IMR-90 (cell line): ENCODE results near the gene PITPNC1. TPM values are rescaled to one million over a fixed set of nuclear protein-coding genes. Genes with fewer than 3 reads are reported as not detected.

ENCODE experiments used
- ATAC-seq: fragments of 200-7000 bp; cut with Tn5 transposase; 2 replicates; pipeline ENCODE4 v1.9.1; 2020; ENCODE audit warnings: low read depth, mild to moderate bottlenecking, moderate library complexity
- BruUV-seq: library from RNA; stranded (reverse); fragments of 400-500 nt; replicated peaks from 2 replicates; lab custom pipeline; 2021; lab: Mats Ljungman, UMichigan
- CTCF ChIA-PET: fragments of 300-600 bp; formaldehyde crosslinking; extraction: SDS; loops from one replicate; lab custom pipeline; 2021; ENCODE audit warnings: antibody characterized with exemption; lab: Yijun Ruan, JAX
- POLR2A ChIA-PET: fragments of 300-600 bp; sonication (Branson Sonifier 250); formaldehyde crosslinking; loops from one replicate; lab custom pipeline; 2022; ENCODE audit warnings: antibody characterized with exemption; ENCODE audit not compliant: unreplicated experiment; lab: Charles Lee
- DNase-seq: peaks from one replicate; pipeline ENCODE4 v3.0.0; 2013
- H2AFZ ChIP-seq: replicated peaks from 2 replicates; pipeline ENCODE3; 2013; ENCODE audit warnings: low read length, mild to moderate bottlenecking; ENCODE audit not compliant: poor library complexity
- H2AK5ac ChIP-seq: 2 replicates; pipeline ENCODE4 v1.6.1; 2013; ENCODE audit warnings: low read depth, low read length, inconsistent platforms
- H2AK9ac ChIP-seq: replicated peaks from 2 replicates; pipeline ENCODE3; 2013; ENCODE audit warnings: mild to moderate bottlenecking, low read depth, low read length, moderate library complexity; ENCODE audit not compliant: poor library complexity
- H2BK120ac ChIP-seq: 2 replicates; pipeline ENCODE4 v1.6.1; 2013; ENCODE audit warnings: low read depth, low read length, inconsistent platforms
- H2BK15ac ChIP-seq: 3 replicates; pipeline ENCODE4 v1.6.1; 2013; ENCODE audit warnings: low read depth, low read length, inconsistent platforms
- H2BK20ac ChIP-seq: 2 replicates; pipeline ENCODE4 v1.6.1; 2013; ENCODE audit warnings: low read depth, mild to moderate bottlenecking, inconsistent platforms, low read length, moderate library complexity
- H2BK5ac ChIP-seq: 2 replicates; pipeline ENCODE4 v1.6.1; 2013; ENCODE audit warnings: mild to moderate bottlenecking, low read depth, low read length, inconsistent platforms; ENCODE audit not compliant: poor library complexity, severe bottlenecking
- H3K14ac ChIP-seq: replicated peaks from 2 replicates; pipeline ENCODE4 v1.6.1; 2013; ENCODE audit warnings: low read depth, low read length, inconsistent platforms
- H3K18ac ChIP-seq: 2 replicates; pipeline ENCODE4 v1.6.1; 2013; ENCODE audit warnings: low read depth, low read length, control low read depth
- H3K23ac ChIP-seq: 2 replicates; pipeline ENCODE4 v1.6.1; 2013; ENCODE audit warnings: low read depth, low read length, inconsistent platforms
- H3K27ac ChIP-seq: 2 replicates; pipeline ENCODE4 v1.5.1; 2013; ENCODE audit warnings: mild to moderate bottlenecking, control low read depth, low read length; ENCODE audit not compliant: insufficient read depth
- H3K27me3 ChIP-seq: 2 replicates; pipeline ENCODE4 v1.6.1; 2013; ENCODE audit warnings: low read length; ENCODE audit not compliant: control insufficient read depth, insufficient read depth
- H3K36me3 ChIP-seq: 2 replicates; pipeline ENCODE4 v1.6.1; 2013; ENCODE audit warnings: low read length, mixed read lengths; ENCODE audit not compliant: control insufficient read depth, insufficient read depth
- H3K4ac ChIP-seq: 2 replicates; pipeline ENCODE4 v1.6.1; 2013; ENCODE audit warnings: low read depth, low read length, inconsistent platforms
- H3K4me1 ChIP-seq: 2 replicates; pipeline ENCODE4 v1.6.1; 2013; ENCODE audit warnings: low read length, mixed read lengths; ENCODE audit not compliant: control insufficient read depth, insufficient read depth
- H3K4me2 ChIP-seq: 2 replicates; pipeline ENCODE4 v1.6.1; 2013; ENCODE audit warnings: low read depth, mild to moderate bottlenecking, control low read depth, low read length, moderate library complexity
- H3K4me3 ChIP-seq: 2 replicates; pipeline ENCODE4 v1.5.1; 2013; ENCODE audit warnings: low read depth, mild to moderate bottlenecking, control low read depth, low read length, moderate library complexity; ENCODE audit not compliant: insufficient read depth
- H3K56ac ChIP-seq: 2 replicates; pipeline ENCODE4 v1.6.1; 2013; ENCODE audit warnings: low read length, inconsistent platforms; ENCODE audit not compliant: insufficient read depth; ENCODE audit errors: extremely low read depth
- H3K79me1 ChIP-seq, 2 experiments: 2 replicates each; pipeline ENCODE4 v1.6.1; 2013; ENCODE audit warnings: low read length in 2 of 2, inconsistent platforms in 1 of 2, low read depth in 1 of 2
- H3K9ac ChIP-seq: 2 replicates; pipeline ENCODE4 v1.6.1; 2013; ENCODE audit warnings: low read depth, low read length, control low read depth
- H3K9me1 ChIP-seq: 2 replicates; pipeline ENCODE4 v1.6.1; 2013; ENCODE audit warnings: low read length, inconsistent platforms; ENCODE audit not compliant: insufficient read depth
- H3K9me3 ChIP-seq: 2 replicates; pipeline ENCODE4 v1.6.1; 2013; ENCODE audit warnings: low read length; ENCODE audit not compliant: control insufficient read depth, insufficient read depth
- H4K20me1 ChIP-seq: 2 replicates; pipeline ENCODE4 v1.6.1; 2013; ENCODE audit warnings: low read length, inconsistent platforms; ENCODE audit not compliant: insufficient read depth
- H4K5ac ChIP-seq: 2 replicates; pipeline ENCODE4 v1.6.1; 2013; ENCODE audit warnings: mild to moderate bottlenecking, low read depth, low read length, control low read depth
- H4K8ac ChIP-seq, 2 experiments: 2 replicates each; pipeline ENCODE4 v1.6.1; 2013; ENCODE audit warnings: low read depth in 2 of 2, low read length in 2 of 2, control low read depth in 1 of 2, inconsistent platforms in 1 of 2
- H4K91ac ChIP-seq: 2 replicates; pipeline ENCODE4 v1.6.1; 2013; ENCODE audit warnings: low read depth, low read length, inconsistent platforms; ENCODE audit not compliant: insufficient read depth
- BHLHE40 ChIP-seq: fragments of 150-350 bp; IDR thresholded peaks from 2 replicates; pipeline ENCODE4 v1.6.1; 2016; ENCODE audit warnings: mild to moderate bottlenecking, low read depth, low read length
- CHD1 ChIP-seq: IDR thresholded peaks from 2 replicates; pipeline ENCODE4 v1.6.1; 2012; ENCODE audit warnings: low read depth, low read length, improper control_type of control experiment
- CTCF ChIP-seq: conservative IDR thresholded peaks from 2 replicates; pipeline ENCODE4 v1.5.1; 2012; ENCODE audit warnings: mild to moderate bottlenecking, low read depth, low read length, improper control_type of control experiment
- FOS ChIP-seq: fragments of 150-350 bp; IDR thresholded peaks from 2 replicates; pipeline ENCODE4 v1.6.1; 2016; ENCODE audit warnings: low read depth, low read length
- MAFK ChIP-seq: IDR thresholded peaks from 2 replicates; pipeline ENCODE4 v1.6.1; 2012; ENCODE audit warnings: low read depth, low read length, improper control_type of control experiment
- MAZ ChIP-seq: IDR thresholded peaks from 2 replicates; pipeline ENCODE4 v1.6.1; 2012; ENCODE audit warnings: low read depth, mild to moderate bottlenecking, low read length, improper control_type of control experiment, moderate library complexity, borderline replicate concordance
- MXI1 ChIP-seq: IDR thresholded peaks from 2 replicates; pipeline ENCODE4 v1.6.1; 2012; ENCODE audit warnings: low read depth, mild to moderate bottlenecking, low read length, moderate library complexity, borderline replicate concordance
- NFE2L2 ChIP-seq: fragments of 150-350 bp; IDR thresholded peaks from 2 replicates; pipeline ENCODE4 v1.6.1; 2016; ENCODE audit warnings: low read depth, mild to moderate bottlenecking, low read length
- POLR2A ChIP-seq: IDR thresholded peaks from 2 replicates; pipeline ENCODE4 v1.6.1; 2012; ENCODE audit warnings: mild to moderate bottlenecking, low read depth, low read length
- RAD21 ChIP-seq: IDR thresholded peaks from 2 replicates; pipeline ENCODE4 v1.6.1; 2012; ENCODE audit warnings: low read length, improper control_type of control experiment
- RCOR1 ChIP-seq: IDR thresholded peaks from 2 replicates; pipeline ENCODE4 v1.6.1; 2012; ENCODE audit warnings: mild to moderate bottlenecking, low read length, improper control_type of control experiment; ENCODE audit not compliant: insufficient replicate concordance
- RFX5 ChIP-seq: IDR thresholded peaks from 2 replicates; pipeline ENCODE4 v1.8.0; 2012; ENCODE audit warnings: low read depth, mild to moderate bottlenecking, low read length, moderate library complexity
- SMC3 ChIP-seq: fragments of 150-350 bp; IDR thresholded peaks from 2 replicates; pipeline ENCODE4 v1.6.1; 2016; ENCODE audit warnings: low read depth, mild to moderate bottlenecking, antibody characterized with exemption, low read length, moderate library complexity
- USF2 ChIP-seq: fragments of 150-350 bp; IDR thresholded peaks from 2 replicates; pipeline ENCODE4 v1.6.1; 2017; ENCODE audit warnings: mild to moderate bottlenecking, antibody characterized with exemption, low read length, low read depth
- WGBS, 2 experiments: methylation state at CpG; one replicate each; pipeline versions ENCODE4 v1.1.5 to v1.1.7; 2013; ENCODE audit warnings: missing lambda C conversion rate in 2 of 2; ENCODE audit not compliant: insufficient read length in 1 of 2; ENCODE audit errors: extremely low coverage in 2 of 2; 5-methylcytosine and 5-hydroxymethylcytosine counted together
- dilution Hi-C: fragments of 300-500 bp; cut with HindIII; formaldehyde crosslinking; loops from one replicate; pipeline ENCODE4 v1.14.3; 2018; ENCODE audit warnings: low sequenced_read_pairs; ENCODE audit not compliant: unreplicated experiment
- in situ Hi-C: fragments of 300-500 bp; cut with MboI; formaldehyde crosslinking; loops from 3 replicates; pipeline ENCODE4 v1.14.3; 2019; ENCODE audit warnings: low sequenced_read_pairs, inconsistent platforms, mixed read lengths
- intact Hi-C: fragments of 100-400 bp; cut with micrococcal nuclease; formaldehyde crosslinking; loops from 2 replicates; pipeline ENCODE4 v1.10.0; 2022
- polyA plus RNA-seq, 3 experiments: library from polyadenylated mRNA; depleted of rRNA; stranded (reverse); fragments of >200 nt; gene quantifications; 2 replicates each; pipeline ENCODE4 v1.2.3, GENCODE V29; 2012; ENCODE audit warnings: low replicate concordance in 1 of 3
- total RNA-seq: library from RNA; depleted of rRNA; stranded (reverse); fragments of >200 nt; gene quantifications from 2 replicates; pipeline ENCODE4 v1.2.3, GENCODE V29; 2012
- TF ChIP-seq, protein P1 (sequence below): fragments of 150-350 bp; IDR thresholded peaks from 2 replicates; pipeline ENCODE4 v1.6.1; 2016; ENCODE audit warnings: low read depth, mild to moderate bottlenecking, low read length, moderate library complexity, borderline replicate concordance

PITPNC1 gene
- total and polyA plus RNA-seq, 2 of the 4 experiments (the other 2 are of a cell fraction), result 4.1 TPM

DNA sequence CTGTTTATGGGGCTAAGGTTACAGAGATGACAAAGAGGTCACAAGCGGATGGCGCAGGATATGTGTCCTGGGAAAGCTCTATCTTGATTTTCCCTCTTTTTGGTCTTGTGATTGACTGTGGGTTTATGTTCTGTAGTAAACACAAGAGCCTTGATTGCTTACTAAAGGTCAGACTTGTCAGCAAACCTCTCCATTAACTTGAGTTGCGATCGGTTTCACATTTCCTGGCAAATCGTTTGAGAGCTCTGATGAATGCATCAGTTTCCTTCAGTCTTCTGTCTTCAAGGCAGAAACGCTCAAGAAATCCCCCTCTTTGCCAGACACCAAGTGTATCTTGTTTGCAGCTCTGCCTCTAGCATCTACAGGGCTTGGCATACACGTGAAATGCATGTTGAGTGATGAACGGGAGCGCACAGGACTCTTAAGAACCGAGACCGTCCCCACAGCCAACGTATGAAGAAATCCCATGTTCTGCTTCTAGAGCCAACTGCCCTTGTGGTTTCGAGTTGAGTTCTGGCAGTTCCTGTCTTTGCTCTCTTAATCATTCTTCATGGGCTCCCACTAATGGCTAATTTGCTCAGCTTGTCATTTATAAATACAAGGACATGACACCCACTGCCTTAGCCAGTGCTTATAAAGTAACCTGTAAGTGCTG, 143.3 kb downstream of the PITPNC1 start:
- ATAC-seq, result peak; percentile 44; the same call in 1 of the 2 replicates
- ChIA-PET POLR2A (no interaction called here), CTCF (no interaction called here)
- no peak overlapping the region; the same call in 1 of the 2 replicates for H3K56ac ChIP-seq
- intact Hi-C loops (no loop called here), in situ Hi-C loops (no loop called here), dilution Hi-C loops (no loop called here)
- H2AK9ac ChIP-seq, result no peak overlapping the region
- H3K27ac ChIP-seq, result no peak overlapping the region
- no peaks in the 10 kb centered on the region for H3K27me3 ChIP-seq
- peak overlapping the region; percentile 60 for H2AFZ ChIP-seq
- no TSS peak for BruUV-seq
- H4K8ac ChIP-seq, result no peak overlapping the region; a peak in 1 of 4 replicates
- no peaks in the 10 kb centered on the region for H3K9me3 ChIP-seq
- no peak overlapping the region for H2BK15ac ChIP-seq
- H3K79me1 ChIP-seq, result peaks cover 21 to 22% of the 10 kb centered on the region in 2 experiments
- no peak overlapping the region for H2BK120ac ChIP-seq
- peak; percentile 48 for DNase-seq
- H3K4me1 ChIP-seq, result peaks cover 9% of the 10 kb centered on the region; the same call in 1 of the 2 replicates
- H3K4me3 ChIP-seq, result no peak overlapping the region
- no peak overlapping the region for H2AK5ac ChIP-seq
- H2BK20ac ChIP-seq, result no peak overlapping the region
- H4K5ac ChIP-seq, result no peak overlapping the region
- H3K9me1 ChIP-seq, result peaks cover 8% of the 10 kb centered on the region
- H3K23ac ChIP-seq, result peak overlapping the region; percentile 17; the same call in 1 of the 2 replicates
- H3K14ac ChIP-seq, result no peak overlapping the region; the same call in 1 of the 2 replicates
- H3K9ac ChIP-seq, result no peak overlapping the region
- peak overlapping the region; percentile 69 for H3K4me2 ChIP-seq
- no peak overlapping the region for H3K18ac ChIP-seq
- no peak overlapping the region for H2BK5ac ChIP-seq
- WGBS, 2 experiments, result 31% methylated on average over 10 of the region's 13 CpGs; no CpG with 5 or more reads in 1 of the 2 experiments
- no peaks in the 10 kb centered on the region for H3K36me3 ChIP-seq
- H4K91ac ChIP-seq, result no peak overlapping the region
- no peak overlapping the region for H3K4ac ChIP-seq
- peaks cover 8% of the 10 kb centered on the region; the same call in 1 of the 2 replicates for H4K20me1 ChIP-seq
- TF ChIP-seq USF2 (no peak), CTCF (no peak), MAZ (no peak), RFX5 (no peak), FOS (no peak), CHD1 (no peak), MXI1 (no peak), MAFK (no peak), SMC3 (no peak), NFE2L2 (no peak), RCOR1 (no peak), BHLHE40 (no peak), POLR2A (no peak), RAD21 (no peak)
- TF ChIP-seq, protein P1, sequence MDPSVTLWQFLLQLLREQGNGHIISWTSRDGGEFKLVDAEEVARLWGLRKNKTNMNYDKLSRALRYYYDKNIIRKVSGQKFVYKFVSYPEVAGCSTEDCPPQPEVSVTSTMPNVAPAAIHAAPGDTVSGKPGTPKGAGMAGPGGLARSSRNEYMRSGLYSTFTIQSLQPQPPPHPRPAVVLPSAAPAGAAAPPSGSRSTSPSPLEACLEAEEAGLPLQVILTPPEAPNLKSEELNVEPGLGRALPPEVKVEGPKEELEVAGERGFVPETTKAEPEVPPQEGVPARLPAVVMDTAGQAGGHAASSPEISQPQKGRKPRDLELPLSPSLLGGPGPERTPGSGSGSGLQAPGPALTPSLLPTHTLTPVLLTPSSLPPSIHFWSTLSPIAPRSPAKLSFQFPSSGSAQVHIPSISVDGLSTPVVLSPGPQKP, result no peak
